GM12878 (cell line): Measurements from ENCODE around the gene DGKB. TPM values are rescaled to one million over a fixed set of nuclear protein-coding genes. Genes with fewer than 3 reads are reported as not detected.

Experiments used
- ATAC-seq: fragments of 200-7000 bp; cut with Tn5 transposase; 3 replicates; pipeline ENCODE4 v1.9.1; 2020; ENCODE audit warnings: mild to moderate bottlenecking, moderate library complexity
- BruUV-seq: library from RNA; stranded (reverse); fragments of 400-500 nt; replicated peaks from 2 replicates; lab custom pipeline; 2021; lab: Mats Ljungman, UMichigan
- CTCF ChIA-PET: fragments of 300-600 bp; sonication (Branson Sonifier 250); formaldehyde crosslinking; extraction: SDS; loops from one replicate; lab custom pipeline; 2021; ENCODE audit warnings: inconsistent platforms; lab: Yijun Ruan, JAX
- POLR2A ChIA-PET: fragments of 350-600 bp; formaldehyde crosslinking; extraction: SDS; loops from one replicate; lab custom pipeline; 2021; ENCODE audit warnings: inconsistent platforms; lab: Charles Lee
- RAD21 ChIA-PET: fragments of 300-600 bp; sonication (Branson Sonifier 250); formaldehyde crosslinking; loops from one replicate; lab custom pipeline; 2023; ENCODE audit warnings: antibody characterized with exemption; ENCODE audit not compliant: unreplicated experiment; lab: Charles Lee
- SMC1A ChIA-PET: fragments of 300-600 bp; sonication (Branson Sonifier 250); formaldehyde crosslinking; loops from one replicate; lab custom pipeline; 2023; ENCODE audit not compliant: unreplicated experiment, uncharacterized antibody; lab: Charles Lee
- DNase-seq: peaks from one replicate; pipeline ENCODE4 v3.0.0-alpha.2; 2011; ENCODE audit warnings: low read depth, low spot score
- FAIRE-seq: peaks from 3 replicates; lab custom pipeline; 2011; peaks lifted over from hg19 to GRCh38; lab: Jason Lieb, UNC
- H2AFZ ChIP-seq: 2 replicates; pipeline ENCODE4 v1.6.0; 2011; ENCODE audit warnings: low read depth, low read length, control low read depth; ENCODE audit not compliant: control insufficient read depth
- H3K27ac ChIP-seq: 2 replicates; pipeline ENCODE4 v1.5.1; 2011; ENCODE audit warnings: control low read depth; ENCODE audit not compliant: control insufficient read depth, insufficient read depth
- H3K27me3 ChIP-seq, 2 experiments: replicated peaks in 1 of 2; 2 replicates each; pipeline versions ENCODE4 v1.6.0 to v1.6.1; 2011; ENCODE audit warnings: low read length in 1 of 2; ENCODE audit not compliant: control insufficient read depth in 2 of 2, insufficient read depth in 2 of 2
- H3K36me3 ChIP-seq, 2 experiments: 2 replicates each; pipeline ENCODE4 v1.5.1; 2011; ENCODE audit warnings: low read length in 1 of 2; ENCODE audit not compliant: control insufficient read depth in 2 of 2, insufficient read depth in 2 of 2
- H3K4me1 ChIP-seq: 2 replicates; pipeline ENCODE4 v1.6.1; 2011; ENCODE audit warnings: mild to moderate bottlenecking, low read length, moderate library complexity, mixed read lengths; ENCODE audit not compliant: control insufficient read depth, insufficient read depth
- H3K4me2 ChIP-seq: 2 replicates; pipeline ENCODE4 v1.6.0; 2011; ENCODE audit warnings: control low read depth; ENCODE audit not compliant: control insufficient read depth, insufficient read depth
- H3K4me3 ChIP-seq: fragments of 200-600 bp; sonication (generic); 2 replicates; pipeline ENCODE4 v1.5.1; 2016
- H3K79me2 ChIP-seq: 2 replicates; pipeline ENCODE4 v1.6.0; 2011; ENCODE audit warnings: low read length; ENCODE audit not compliant: control insufficient read depth, insufficient read depth
- H3K9ac ChIP-seq: 2 replicates; pipeline ENCODE4 v1.8.0; 2011; ENCODE audit warnings: low read length, control low read depth, mixed read lengths; ENCODE audit not compliant: control insufficient read depth, insufficient read depth
- H3K9me3 ChIP-seq: replicated peaks from 3 replicates; pipeline ENCODE4 v1.5.1; 2011; ENCODE audit warnings: mild to moderate bottlenecking, low read length; ENCODE audit not compliant: control insufficient read depth, insufficient read depth
- H4K20me1 ChIP-seq: 2 replicates; pipeline ENCODE4 v1.6.0; 2011; ENCODE audit not compliant: control insufficient read depth, insufficient read depth
- CBX3 ChIP-seq: fragments of 200-600 bp; sonication (generic); IDR thresholded peaks from 2 replicates; pipeline ENCODE4 v1.6.1; 2016; ENCODE audit warnings: low read depth, borderline replicate concordance
- CTCF ChIP-seq, 3 experiments: IDR thresholded peaks in 2 of 3; conservative IDR thresholded peaks in 1 of 3; 2 replicates each; pipeline ENCODE4 v1.5.1; 2011; ENCODE audit warnings: low read depth in 3 of 3, low read length in 3 of 3, mild to moderate bottlenecking in 3 of 3, control low read depth in 2 of 3, moderate library complexity in 2 of 3, inconsistent platforms in 1 of 3, mixed read lengths in 1 of 3; ENCODE audit not compliant: control insufficient read depth in 2 of 3, insufficient read depth in 1 of 3; ENCODE audit errors: extremely low read depth in 1 of 3
- HDAC6 ChIP-seq: fragments of 200-600 bp; sonication (generic); IDR thresholded peaks from one replicate; pipeline ENCODE4 v1.8.0; 2017; ENCODE audit warnings: antibody characterized with exemption; ENCODE audit not compliant: unreplicated experiment
- IKZF1 ChIP-seq: fragments of 450-650 bp; conservative IDR thresholded peaks from 2 replicates; pipeline ENCODE4 v1.6.1; 2017; ENCODE audit warnings: antibody characterized with exemption, mild to moderate bottlenecking
- IRF3 ChIP-seq: fragments of 450-650 bp; IDR thresholded peaks from 2 replicates; pipeline ENCODE4 v1.6.1; 2014; ENCODE audit warnings: mild to moderate bottlenecking
- NR2F1 ChIP-seq: fragments of 450-650 bp; conservative IDR thresholded peaks from 2 replicates; pipeline ENCODE4 v1.6.1; 2017; ENCODE audit warnings: mild to moderate bottlenecking
- PBX3 ChIP-seq: IDR thresholded peaks from 2 replicates; pipeline ENCODE4 v1.6.1; 2011; ENCODE audit warnings: mild to moderate bottlenecking, low read depth, low read length, moderate library complexity; ENCODE audit not compliant: insufficient replicate concordance
- POLR2AphosphoS5 ChIP-seq: IDR thresholded peaks from 2 replicates; pipeline ENCODE4 v1.6.1; 2011; ENCODE audit warnings: mild to moderate bottlenecking, low read length, inconsistent platforms
- RAD21 ChIP-seq: IDR thresholded peaks from 2 replicates; pipeline ENCODE4 v1.6.1; 2011; ENCODE audit warnings: mild to moderate bottlenecking, low read depth, low read length, moderate library complexity; ENCODE audit not compliant: insufficient read depth
- TARDBP ChIP-seq: IDR thresholded peaks from 2 replicates; pipeline ENCODE4 v1.6.1; 2016; ENCODE audit warnings: borderline replicate concordance
- whole genome bisulfite sequencing: methylation state at CpG from one replicate; pipeline ENCODE4 v1.1.6; 2016; ENCODE audit warnings: low lambda C conversion rate; ENCODE audit not compliant: insufficient replicate concordance, insufficient coverage; ENCODE audit errors: missing lambda C conversion rate; 5-methylcytosine and 5-hydroxymethylcytosine counted together
- in situ Hi-C: fragments of 300-500 bp; cut with MboI; formaldehyde crosslinking; loops from 9 replicates; pipeline ENCODE4 v1.14.3; 2018; ENCODE audit warnings: mixed read lengths
- intact Hi-C: fragments of 100-400 bp; cut with micrococcal nuclease; formaldehyde crosslinking; loops from one replicate; pipeline ENCODE4 v1.14.2; 2022; ENCODE audit not compliant: unreplicated experiment
- polyA plus RNA-seq, 11 experiments: library from polyadenylated mRNA; depleted of rRNA in 4 of 11; unstranded in 6 of 11; stranded (reverse) in 5 of 11; fragments of >200 nt; fragmentation: Nextera tagmentation in 4 of 11; fragmentation: Illumina TruSeq in 1 of 11; extraction: Ambion mirVana in 4 of 11; extraction: Trizol in 1 of 11; gene quantifications; 1 replicate in 1 of 11; 2 replicates in 10 of 11; pipeline versions ENCODE4 v1.2.1 to v1.2.3, GENCODE V29; 2011 to 2016; ENCODE audit warnings: inconsistent platforms in 2 of 11, missing spikeins in 2 of 11, low read depth in 1 of 11
- total RNA-seq, 4 experiments: library from RNA; depleted of rRNA in 3 of 4; stranded (reverse); fragments of >200 nt in 3 of 4; fragmentation: Illumina TruSeq in 1 of 4; extraction: Trizol in 1 of 4; gene quantifications; 2 replicates each; pipeline versions ENCODE4 v1.2.1 to v1.2.3, GENCODE V29; 2013 to 2021

The DGKB gene
- total and polyA plus RNA-seq, 10 of the 15 experiments (the other 5 are each of a cell fraction or from before 2014, with no cell fraction given) = 0.02 to 0.10 (median 0.04) TPM; not detected in 6

- TF ChIP-seq PBX3 (no peak), POLR2AphosphoS5 (no peak), NR2F1 (no peak), RAD21 (no peak), HDAC6 (no peak), CBX3 (no peak), TARDBP (no peak), IRF3 (no peak), IKZF1 (no peak), CTCF (IDR thresholded peaks at IDR 0.05 in 2 of 3, conservative IDR thresholded peaks at IDR 0.05 in 1 of 3; ENCODE audit: control insufficient read depth in 2 of 3, extremely low read depth in 1 of 3, insufficient read depth in 1 of 3, low read depth in 3 of 3, low read length in 3 of 3) (no peak)
- Histone ChIP-seq H3K4me3 (no peak overlapping the region), H3K79me2 (no peaks in the 10 kb centered on the region), H3K27ac (no peak overlapping the region), H3K4me1 (no peaks in the 10 kb centered on the region), H2AFZ (no peak overlapping the region), H4K20me1 (no peaks in the 10 kb centered on the region), H3K9me3 (no peaks in the 10 kb centered on the region), H3K9ac (no peak overlapping the region), H3K27me3 (no peaks in the 10 kb centered on the region), H3K36me3 (no peaks in the 10 kb centered on the region), H3K4me2 (no peak overlapping the region)
- intact Hi-C loops = no loop called here
- POLR2A ChIA-PET = no interaction called here
- WGBS = 0% methylated on average over 2 of the region's 2 CpGs
- FAIRE-seq (no peak), ATAC-seq (no peak), DNase-seq (no peak)
- SMC1A ChIA-PET = no interaction called here
- CTCF ChIA-PET = interaction anchor here (0.6 kb wide), 1 partner anchor 530 kb away, joined by 3 read pairs; no protein-coding TSS in a partner anchor
- in situ Hi-C loops = no loop called here
- no TSS peak for BruUV-seq
- RAD21 ChIA-PET = no interaction called here
These were observed 465.7 kb downstream of the DGKB start for GRCh38 chr7:14436878-14437277.
